UCSD-AML1 (cell line): Measurements from ENCODE around the gene DIP2C.
"Not testable (repeated sequence)": the region's sequence is repeated elsewhere in the genome, so short reads cannot be mapped to it uniquely, and the experiment has no call there.

Source experiments
- DNase-seq: peaks from one replicate; lab custom pipeline; 2025; ENCODE audit not compliant: unreplicated experiment; lab: John Stamatoyannopoulos, UW

DIP2C gene

GRCh38 chr10:538895-539294, 150.6 kb downstream of the DIP2C start:
- DNase-seq: no peak

- no peak for DNase-seq
Measured at GRCh38 chr10:536935-537334, 152.5 kb downstream of the DIP2C start.

GRCh38 chr10:536371-536925, 153.0 kb downstream of the DIP2C start:
- DNase-seq: no peak

GRCh38 chr10:535952-536351, 153.5 kb downstream of the DIP2C start:
- DNase-seq: no peak

DNA sequence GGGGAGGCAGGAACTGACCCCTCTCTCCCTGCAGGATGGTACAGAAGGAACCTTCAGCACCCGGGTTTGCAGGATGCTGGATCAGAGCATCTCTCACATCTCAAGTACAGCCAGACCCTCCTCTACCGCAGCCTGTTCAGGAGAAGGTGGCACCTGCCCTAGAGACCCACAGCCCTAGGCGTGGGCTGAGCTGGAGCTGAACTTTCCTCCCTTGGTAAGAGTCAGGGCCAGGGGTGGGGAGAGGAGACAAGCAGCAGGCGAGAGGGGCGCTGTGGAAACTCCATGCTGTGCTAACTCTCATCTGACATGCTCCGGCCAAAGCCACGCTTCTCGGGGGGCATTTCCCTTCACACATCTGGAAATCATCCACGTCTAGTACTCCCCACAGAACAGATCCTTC, 154.4 kb downstream of the DIP2C start:
- DNase-seq: no peak

DNA sequence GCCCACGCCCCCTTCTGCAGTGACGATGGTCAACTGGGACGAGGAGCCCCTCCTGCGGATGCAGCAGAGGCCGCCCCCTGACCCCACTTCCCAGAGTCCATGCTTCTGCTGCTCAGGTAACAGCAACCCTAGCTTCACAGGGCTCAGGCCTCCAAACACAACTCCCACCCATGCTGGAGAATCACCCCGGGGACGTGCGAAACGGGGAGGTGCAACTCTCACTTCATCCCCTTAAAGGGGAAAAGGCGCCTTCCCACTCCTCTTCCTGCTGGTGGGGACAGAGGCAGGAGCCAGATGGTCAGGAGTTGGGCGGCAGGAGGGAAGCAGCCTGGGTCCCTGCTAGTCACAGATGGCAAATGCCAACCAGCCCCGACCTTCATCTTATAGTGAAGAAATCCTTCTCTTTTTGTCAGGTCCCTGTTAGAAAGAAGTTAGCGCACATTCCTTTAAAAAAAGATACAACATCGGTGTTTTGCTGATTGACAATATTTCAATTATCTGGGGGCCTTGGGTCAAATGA, 155.4 kb downstream of the DIP2C start:
- no peak for DNase-seq

DNA sequence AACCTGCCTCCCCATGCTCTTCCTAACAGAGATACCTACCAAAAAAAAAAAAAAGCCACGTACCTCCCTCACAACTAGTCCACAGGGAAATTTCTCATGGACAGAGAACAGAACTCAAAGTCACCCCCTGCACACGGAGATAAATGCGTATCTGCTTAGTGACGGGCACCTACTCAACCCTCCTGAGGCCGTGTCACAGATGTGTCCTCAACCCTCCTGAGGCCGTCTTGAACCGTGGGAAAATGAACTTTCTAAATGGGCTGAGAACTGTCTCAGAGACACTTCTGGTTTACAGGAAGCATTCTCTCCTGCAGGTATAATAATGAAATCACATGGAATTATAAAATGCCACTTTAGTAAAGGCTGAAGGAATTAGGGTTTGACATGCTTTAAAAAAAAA, 155.9 kb downstream of the DIP2C start:
- no peak for DNase-seq

GRCh38 chr10:533186-533585, 156.3 kb downstream of the DIP2C start:
- no peak for DNase-seq

DNA sequence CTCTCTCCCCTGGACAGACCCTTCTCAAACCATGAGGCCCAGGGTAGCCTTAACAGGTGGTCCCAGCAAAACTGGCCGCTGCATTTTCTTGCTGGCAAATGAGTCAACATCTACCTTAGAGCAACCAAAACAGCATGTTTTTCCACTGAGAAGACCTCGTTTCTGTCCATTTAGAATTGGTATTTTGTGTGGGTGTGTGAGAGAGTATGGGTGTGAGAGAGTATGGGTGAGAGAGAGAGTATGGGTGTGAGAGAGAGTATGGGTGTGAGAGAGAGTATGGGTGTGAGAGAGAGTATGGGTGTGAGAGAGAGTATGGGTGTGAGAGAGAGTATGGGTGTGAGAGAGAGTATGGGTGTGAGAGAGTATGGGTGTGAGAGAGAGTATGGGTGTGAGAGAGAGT, 157.1 kb downstream of the DIP2C start:
- DNase-seq: not testable (repeated sequence)

- DNase-seq: no peak
Measured at GRCh38 chr10:531541-531940, 157.9 kb downstream of the DIP2C start.

DNA sequence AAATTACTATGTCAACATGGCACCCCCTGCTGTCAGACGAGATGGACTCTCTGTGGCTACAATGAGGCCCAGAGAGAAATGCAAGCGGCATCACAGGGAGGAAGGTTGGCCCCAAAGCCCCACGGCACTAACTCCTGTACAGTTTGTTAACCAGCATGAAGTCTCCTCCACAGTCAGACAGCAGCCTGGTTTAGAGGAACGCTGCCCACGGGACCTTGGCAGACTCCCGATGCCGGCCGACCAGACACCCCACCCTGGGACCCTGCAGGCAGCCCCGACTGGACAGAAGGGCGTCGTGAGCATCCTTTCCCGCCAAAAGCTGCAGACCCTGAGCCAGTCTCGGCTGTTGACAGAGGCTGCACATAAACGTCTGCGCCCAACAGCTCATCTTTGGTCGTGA, 158.8 kb downstream of the DIP2C start:
- DNase-seq: no peak

DNA sequence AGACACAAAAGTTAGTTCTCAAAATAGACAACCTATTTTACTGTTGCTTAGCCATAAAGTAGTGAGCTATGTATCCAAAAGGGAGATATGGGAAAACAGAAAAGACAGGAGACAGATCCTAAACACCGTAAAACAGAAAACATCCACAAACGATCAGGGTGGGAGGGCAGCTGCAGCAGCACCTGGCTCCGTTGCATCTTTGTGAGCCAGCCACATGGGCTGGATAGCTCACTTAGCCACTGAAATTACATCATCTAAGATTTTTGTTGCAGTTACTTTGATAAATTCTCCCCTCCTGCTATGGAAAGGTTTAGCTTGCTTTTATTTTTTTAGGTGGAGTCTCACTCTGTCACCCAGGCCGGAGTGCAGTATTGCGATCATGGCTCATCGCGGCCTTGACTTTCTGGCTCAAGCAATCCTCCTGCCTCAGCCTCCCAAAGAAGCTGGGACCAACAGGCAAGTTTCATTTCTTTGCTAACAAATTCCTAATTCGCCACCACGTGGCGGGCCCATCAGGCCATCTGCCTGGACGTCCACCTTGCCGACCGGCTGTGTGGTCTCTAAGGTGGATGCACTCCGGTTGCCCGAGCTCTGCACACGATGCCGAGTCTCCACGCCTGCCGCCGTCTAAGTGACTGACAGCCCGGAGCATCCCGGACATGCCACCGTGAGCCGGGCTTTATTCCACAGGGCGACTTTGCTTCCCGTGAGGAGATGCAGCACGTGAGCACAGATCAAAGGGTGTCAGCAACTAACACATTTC, 159.8 kb downstream of the DIP2C start:
- DNase-seq: no peak

GRCh38 chr10:528173-529165, 161.0 kb downstream of the DIP2C start:
- no peak for DNase-seq

GRCh38 chr10:527416-527815, 162.1 kb downstream of the DIP2C start:
- DNase-seq: no peak

GRCh38 chr10:526651-527312, 162.7 kb downstream of the DIP2C start:
- DNase-seq: no peak

DNA sequence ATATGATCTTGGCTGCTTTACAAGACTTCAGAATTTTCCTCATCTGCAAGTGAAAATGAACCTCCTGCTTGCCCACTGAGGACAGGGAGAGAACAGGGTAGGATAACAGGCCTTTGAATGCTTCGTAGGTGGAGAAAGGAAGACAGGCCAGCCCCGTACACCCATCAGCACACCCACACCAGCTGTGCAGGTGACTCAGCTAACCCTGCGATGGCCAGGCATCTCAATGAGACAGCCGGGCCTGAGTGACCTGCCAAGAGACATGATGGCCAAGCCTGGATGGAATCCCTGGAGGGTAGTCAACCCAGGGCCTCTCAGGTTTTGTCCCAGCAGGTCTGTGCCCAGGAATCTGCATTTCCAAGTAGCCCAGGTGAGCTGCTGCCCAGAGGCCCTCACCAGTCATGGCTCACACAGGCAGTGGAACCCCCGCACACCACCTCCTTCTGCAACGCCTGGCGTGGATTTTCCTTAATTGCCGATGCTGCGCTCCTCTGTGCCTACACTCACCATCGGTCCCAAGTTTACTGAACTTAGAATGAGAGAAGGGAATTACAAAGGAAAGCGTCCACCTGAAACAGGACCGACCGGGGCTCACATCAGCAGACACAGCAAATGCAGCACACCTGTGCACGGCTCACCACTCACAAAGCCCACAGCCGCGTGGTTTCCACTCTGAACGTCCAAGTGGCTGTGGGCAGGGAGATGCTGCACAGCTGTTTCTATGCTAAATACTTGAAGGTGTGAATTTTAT, 163.7 kb downstream of the DIP2C start:
- no peak for DNase-seq

GRCh38 chr10:523925-524324, 165.5 kb downstream of the DIP2C start:
- no peak for DNase-seq

- DNase-seq: no peak
Measured at GRCh38 chr10:522350-522749, 167.1 kb downstream of the DIP2C start.

GRCh38 chr10:521261-522250, 167.9 kb downstream of the DIP2C start:
- no peak for DNase-seq
